Esophagus squamous epithelium (tissue), 5 donors: ENCODE data around the gene PLD3. TPM values are rescaled to one million over a fixed set of nuclear protein-coding genes. Genes with fewer than 3 reads are reported as not detected.

Experiments
- DNase-seq: peaks from one replicate; lab custom pipeline; 2025; lab: John Stamatoyannopoulos, UW
- H3K27ac ChIP-seq, 4 donors: fragments of 200-600 bp; sonication (generic); one replicate each; pipeline ENCODE4 v1.5.1; 2016 to 2019; ENCODE audit warnings: mild to moderate bottlenecking in 1 of 4
- H3K27me3 ChIP-seq, 4 donors: fragments of 200-600 bp; sonication (generic); 1 replicate in 3 of 4; 2 replicates in 1 of 4; pipeline versions ENCODE4 v1.5.1 to v1.6.0; 2017 to 2021; ENCODE audit warnings: antibody characterized with exemption in 1 of 4
- H3K36me3 ChIP-seq, 3 donors: fragments of 200-600 bp; sonication (generic); one replicate each; pipeline ENCODE4 v1.5.1; 2016 to 2019
- H3K4me1 ChIP-seq, 3 donors: fragments of 200-600 bp; sonication (generic); one replicate each; pipeline ENCODE4 v1.5.1; 2017 to 2019
- H3K4me3 ChIP-seq, 4 donors: fragments of 200-600 bp; sonication (generic); 1 replicate in 3 of 4; 2 replicates in 1 of 4; pipeline ENCODE4 v1.5.1; 2016 to 2019; ENCODE audit warnings: mild to moderate bottlenecking in 2 of 4, moderate library complexity in 1 of 4
- H3K9me3 ChIP-seq, 3 donors: fragments of 200-600 bp; sonication (generic); one replicate each; pipeline ENCODE4 v1.5.1; 2016 to 2019
- CTCF ChIP-seq, 6 experiments: fragments of 450-650 bp in 4 of 6; fragments of 200-600 bp in 2 of 6; sonication (generic) in 2 of 6; IDR thresholded peaks; one replicate each; pipeline ENCODE4 v1.5.1; 2016 to 2019; ENCODE audit warnings: antibody characterized with exemption in 6 of 6, mild to moderate bottlenecking in 4 of 6, moderate library complexity in 4 of 6
- POLR2A ChIP-seq, 4 donors: fragments of 450-650 bp; IDR thresholded peaks; one replicate each; pipeline ENCODE4 v1.6.1; 2017; ENCODE audit warnings: antibody characterized with exemption in 4 of 4, mild to moderate bottlenecking in 4 of 4, moderate library complexity in 3 of 4
- WGBS, 2 donors: methylation state at CpG; one replicate each; pipeline ENCODE4 v1.1.5; 2018; 5-methylcytosine and 5-hydroxymethylcytosine counted together
- intact Hi-C: fragments of 100-400 bp; cut with DNase I; formaldehyde crosslinking; loops from one replicate; pipeline ENCODE4 v1.15.0; 2022
- total RNA-seq, 4 donors: library from RNA; depleted of rRNA; stranded (reverse); fragments of >200 nt; gene quantifications; one replicate each; pipeline ENCODE4 v1.1.0, GENCODE V29; 2016
- donor health status: DM: yes; HTN: yes; CAD: no.

The PLD3 gene
- total RNA-seq, 4 donors from 2014 or later, result 56.8 to 163 (median 128) TPM

GRCh38 chr19:40336601-40336900 lies 11.9 kb upstream of the PLD3 start:
- Histone ChIP-seq H3K27ac (no peak overlapping the region), H3K27me3 (no peaks in the 10 kb centered on the region), H3K4me3 (no peak overlapping the region), H3K4me1 (peaks cover 0 to 3% (median 0%) of the 10 kb centered on the region in 3 donors), H3K9me3 (no peaks in the 10 kb centered on the region), H3K36me3 (peaks cover 7 to 85% (median 12%) of the 10 kb centered on the region in 3 donors)
- no peak for DNase-seq
- intact Hi-C loops, result no loop called here
- TF ChIP-seq CTCF (IDR thresholded peaks at IDR 0.05), result no peak
- TF ChIP-seq POLR2A (IDR thresholded peaks at IDR 0.05), result no peak
- WGBS, 2 donors, result 86 to 88% methylated on average over 1 of the region's 2 CpGs

GRCh38 chr19:40337107-40337506 lies 11.4 kb upstream of the PLD3 start:
- no peak for DNase-seq
- Histone ChIP-seq H3K36me3 (peaks cover 7 to 83% (median 7%) of the 10 kb centered on the region in 3 donors), H3K4me1 (peaks cover 0 to 8% (median 0%) of the 10 kb centered on the region in 3 donors), H3K27me3 (no peaks in the 10 kb centered on the region), H3K27ac (no peak overlapping the region), H3K4me3 (no peak overlapping the region), H3K9me3 (no peaks in the 10 kb centered on the region)
- 88 to 100% methylated on average over 2 of the region's 2 CpGs for WGBS, 2 donors
- no peak for TF ChIP-seq POLR2A (IDR thresholded peaks at IDR 0.05)
- no peak for TF ChIP-seq CTCF (IDR thresholded peaks at IDR 0.05)
- intact Hi-C loops, result no loop called here

- Histone ChIP-seq H3K4me3 (no peak overlapping the region), H3K4me1 (peaks cover 0 to 8% (median 0%) of the 10 kb centered on the region in 3 donors), H3K36me3 (peaks cover 5 to 78% (median 7%) of the 10 kb centered on the region in 3 donors), H3K27me3 (no peaks in the 10 kb centered on the region), H3K27ac (no peak overlapping the region), H3K9me3 (no peaks in the 10 kb centered on the region)
- no peak for TF ChIP-seq POLR2A (IDR thresholded peaks at IDR 0.05)
- no peak for TF ChIP-seq CTCF (IDR thresholded peaks at IDR 0.05)
- no peak for DNase-seq
- intact Hi-C loops, result no loop called here
- WGBS, 2 donors, result 90 to 91% methylated on average over 3 to 4 of the region's 5 CpGs
These were observed 10.9 kb upstream of the PLD3 start for GRCh38 chr19:40337594-40337993.

GRCh38 chr19:40339018-40339728 lies 9.3 kb upstream of the PLD3 start:
- 92 to 93% methylated on average over 4 of the region's 4 CpGs for WGBS, 2 donors
- Histone ChIP-seq H3K9me3 (no peaks in the 10 kb centered on the region), H3K36me3 (peaks cover 0 to 62% (median 0%) of the 10 kb centered on the region in 3 donors), H3K27me3 (no peaks in the 10 kb centered on the region), H3K4me3 (no peak overlapping the region), H3K27ac (no peak overlapping the region), H3K4me1 (peaks cover 0 to 14% (median 6%) of the 10 kb centered on the region in 3 donors)
- intact Hi-C loops, result no loop called here
- TF ChIP-seq CTCF (IDR thresholded peaks at IDR 0.05), result no peak
- TF ChIP-seq POLR2A (IDR thresholded peaks at IDR 0.05), result no peak
- no peak for DNase-seq

GRCh38 chr19:40341601-40342482 lies 6.7 kb upstream of the PLD3 start:
- DNase-seq, result no peak
- Histone ChIP-seq H3K27me3 (no peaks in the 10 kb centered on the region), H3K4me3 (no peak overlapping the region), H3K27ac (peak overlapping the region; percentile 30 to 72 (median 60)), H3K36me3 (peaks cover 0 to 36% (median 0%) of the 10 kb centered on the region in 3 donors), H3K9me3 (no peaks in the 10 kb centered on the region), H3K4me1 (peaks cover 0 to 32% (median 6%) of the 10 kb centered on the region in 3 donors)
- 61 to 73% methylated on average over 5 to 9 of the region's 9 CpGs for WGBS, 2 donors
- intact Hi-C loops, result no loop called here
- TF ChIP-seq CTCF (IDR thresholded peaks at IDR 0.05), result no peak
- no peak for TF ChIP-seq POLR2A (IDR thresholded peaks at IDR 0.05)
